Naive thymus-derived CD8-positive, alpha-beta T cell (primary cell): Measurements from ENCODE around the gene VPS35L. TPM values are rescaled to one million over a fixed set of nuclear protein-coding genes. Genes with fewer than 3 reads are reported as not detected.

Experiments
- ATAC-seq, 2 donors: fragments of 150-1000 bp; cut with Tn5 transposase in 1 of 2; sonication (Bioruptor Pico), chemical (Tn5 transposase) in 1 of 2; 1 replicate in 1 of 2; 2 replicates in 1 of 2; pipeline ENCODE4 v1.10.0; 2021; ENCODE audit warnings: mild to moderate bottlenecking in 2 of 2, moderate library complexity in 2 of 2
- POLR2A ChIA-PET: fragments of 350-600 bp; sonication (Branson Sonifier 250); formaldehyde crosslinking; loops from one replicate; lab custom pipeline; 2021; ENCODE audit warnings: antibody characterized with exemption; lab: Charles Lee
- DNase-seq, 10 donors: peaks; one replicate each; pipeline versions ENCODE4 v3.0.0 to v3.0.0-alpha.2; 2020 to 2022
- H3K27ac Mint-ChIP-seq, 10 donors: one replicate each; pipeline ENCODE4 v1.8.0; 2020 to 2022; ENCODE audit warnings: mild to moderate bottlenecking in 10 of 10, mixed read lengths in 10 of 10, moderate library complexity in 4 of 10, inconsistent platforms in 1 of 10
- H3K27me3 Mint-ChIP-seq, 5 donors: one replicate each; pipeline ENCODE4 v1.8.0; 2021 to 2022; ENCODE audit warnings: mixed read lengths in 5 of 5
- H3K36me3 Mint-ChIP-seq, 3 donors: one replicate each; pipeline ENCODE4 v1.8.0; 2020 to 2022; ENCODE audit warnings: mixed read lengths in 3 of 3, mild to moderate bottlenecking in 2 of 3, inconsistent platforms in 1 of 3
- H3K4me1 Mint-ChIP-seq, 4 donors: one replicate each; pipeline ENCODE4 v1.8.0; 2021 to 2022; ENCODE audit warnings: mixed read lengths in 4 of 4
- H3K4me3 Mint-ChIP-seq, 10 donors: one replicate each; pipeline ENCODE4 v1.8.0; 2020 to 2022; ENCODE audit warnings: mild to moderate bottlenecking in 10 of 10, mixed read lengths in 10 of 10, moderate library complexity in 6 of 10, inconsistent platforms in 1 of 10
- H3K9me3 Mint-ChIP-seq, 9 donors: one replicate each; pipeline ENCODE4 v1.8.0; 2020 to 2022; ENCODE audit warnings: mixed read lengths in 9 of 9, mild to moderate bottlenecking in 3 of 9, inconsistent platforms in 1 of 9, moderate library complexity in 1 of 9
- polyA plus RNA-seq, 3 donors: library from polyadenylated mRNA; unstranded; fragments of 300-500 nt; fragmentation: Illumina TruSeq; gene quantifications; one replicate each; pipeline ENCODE4 v1.2.3, GENCODE V29; 2021
- total RNA-seq, 8 experiments: library from RNA in 2 of 8; stranded (reverse) in 2 of 8; gene quantifications; one replicate each; pipeline ENCODE4 v1.2.3 and lab custom pipeline; 2021 to 2026

Gene VPS35L
- total and polyA plus RNA-seq, 5 experiments from 2014 or later: 41.6 to 53.7 (median 45.6) TPM

GRCh38 chr16:19522760-19523159 is 32.7 kb upstream of the VPS35L start:
- H3K27ac Mint-ChIP-seq: peak overlapping the region in 5 of 10 donors; percentile 89 to 97 (median 91)
- H3K9me3 Mint-ChIP-seq: no peaks in the 10 kb centered on the region
- H3K4me3 Mint-ChIP-seq: peak overlapping the region in 7 of 10 donors; percentile 96 to 100 (median 96)
- POLR2A ChIA-PET: interaction anchor here (2.7 kb wide), 1 partner anchor 32 kb away, joined by 33 read pairs; the partner anchor contains the start of gene VPS35L
- peaks cover 0 to 2% (median 0%) of the 10 kb centered on the region in 3 donors for H3K36me3 Mint-ChIP-seq
- DNase-seq (no peak), ATAC-seq (no peak)
- peaks cover 33 to 64% (median 57%) of the 10 kb centered on the region in 4 donors for H3K4me1 Mint-ChIP-seq
- H3K27me3 Mint-ChIP-seq: no peaks in the 10 kb centered on the region

GRCh38 chr16:19523184-19523558 is 32.3 kb upstream of the VPS35L start:
- no peaks in the 10 kb centered on the region for H3K9me3 Mint-ChIP-seq
- H3K27ac Mint-ChIP-seq: peak overlapping the region in 4 of 10 donors; percentile 33 to 97 (median 92)
- peak overlapping the region in 7 of 10 donors; percentile 26 to 98 (median 96) for H3K4me3 Mint-ChIP-seq
- peaks cover 0 to 4% (median 0%) of the 10 kb centered on the region in 3 donors for H3K36me3 Mint-ChIP-seq
- POLR2A ChIA-PET: interaction anchor here (1.2 to 2.7 kb wide), 2 partner anchors 17 to 31 kb away, joined by 3 to 33 read pairs; partner anchors contain the start of gene VPS35L
- DNase-seq (no peak), ATAC-seq (no peak)
- no peaks in the 10 kb centered on the region for H3K27me3 Mint-ChIP-seq
- peaks cover 33 to 63% (median 57%) of the 10 kb centered on the region in 4 donors for H3K4me1 Mint-ChIP-seq

- peaks cover 29 to 57% (median 51%) of the 10 kb centered on the region in 4 donors for H3K4me1 Mint-ChIP-seq
- ATAC-seq: peak; percentile 82 to 87
- no peaks in the 10 kb centered on the region for H3K9me3 Mint-ChIP-seq
These were observed 31.7 kb upstream of the VPS35L start, which contains the start of gene CCP110 for GRCh38 chr16:19523559-19524355. Gene CCP110, plus strand, starts transcription at chr16:19523942. Its CDS starts 3,940 bp downstream, at chr16:19527882.

GRCh38 chr16:19524356-19524615 is 31.2 kb upstream of the VPS35L start:
- peaks cover 0 to 11% (median 0%) of the 10 kb centered on the region in 3 donors for H3K36me3 Mint-ChIP-seq
- DNase-seq (peak in 1 of 10 donors; percentile 19), ATAC-seq (no peak)
- H3K4me3 Mint-ChIP-seq: peak overlapping the region; percentile 91 to 100 (median 96)
- peak overlapping the region in 9 of 10 donors; percentile 42 to 97 (median 87) for H3K27ac Mint-ChIP-seq
- H3K27me3 Mint-ChIP-seq: no peaks in the 10 kb centered on the region
- H3K4me1 Mint-ChIP-seq: peaks cover 30 to 56% (median 48%) of the 10 kb centered on the region in 4 donors
- POLR2A ChIA-PET: interaction anchor here (1.0 to 2.7 kb wide), 9 partner anchors 9 to 457 kb away, joined by 3 to 33 read pairs (median 4); partner anchors contain the start of genes COQ7 and VPS35L
- no peaks in the 10 kb centered on the region for H3K9me3 Mint-ChIP-seq

More at GRCh38 chr16:19523559-19524355, 31.7 kb upstream of the VPS35L start, which contains the start of gene CCP110:
- peak; percentile 86 to 96 (median 92) for DNase-seq
- POLR2A ChIA-PET: interaction anchor here (0.5 to 2.7 kb wide), 11 partner anchors 9 to 1390 kb away, joined by 3 to 33 read pairs (median 4); partner anchors contain the start of genes COQ7 and VPS35L
- Mint-ChIP-seq H3K36me3 (peaks cover 0 to 8% (median 0%) of the 10 kb centered on the region in 3 donors), H3K4me3 (peak within 1 kb of the TSS; percentile 93 to 100 (median 96)), H3K27ac (peak within 1 kb of the TSS; percentile 89 to 97 (median 94)), H3K27me3 (no peaks in the 10 kb centered on the region)

- Mint-ChIP-seq H3K36me3 (peaks cover 0 to 13% (median 0%) of the 10 kb centered on the region in 3 donors), H3K9me3 (no peaks in the 10 kb centered on the region), H3K4me1 (peaks cover 30 to 52% (median 46%) of the 10 kb centered on the region in 4 donors), H3K4me3 (peak overlapping the region; percentile 91 to 100 (median 96)), H3K27ac (peak overlapping the region in 9 of 10 donors; percentile 42 to 97 (median 87)), H3K27me3 (no peaks in the 10 kb centered on the region)
- ATAC-seq (no peak), DNase-seq (peak in 3 of 10 donors; percentile 4 to 9 (median 6))
- POLR2A ChIA-PET: interaction anchor here (1.0 to 2.7 kb wide), 8 partner anchors 9 to 458 kb away, joined by 3 to 33 read pairs (median 4); partner anchors contain the start of genes COQ7 and VPS35L
These were observed 30.7 kb upstream of the VPS35L start for GRCh38 chr16:19524616-19525384.

- Mint-ChIP-seq H3K27ac (peak overlapping the region in 3 of 10 donors; percentile 1 to 87 (median 42)), H3K4me3 (peak overlapping the region; percentile 91 to 100 (median 96)), H3K9me3 (no peaks in the 10 kb centered on the region), H3K27me3 (no peaks in the 10 kb centered on the region), H3K4me1 (peaks cover 30 to 47% (median 42%) of the 10 kb centered on the region in 4 donors), H3K36me3 (peaks cover 0 to 15% (median 0%) of the 10 kb centered on the region in 3 donors)
- ATAC-seq (no peak), DNase-seq (no peak)
- POLR2A ChIA-PET: interaction anchor here (1.4 to 2.7 kb wide), 2 partner anchors 11 to 29 kb away, joined by 4 to 33 read pairs; partner anchors contain the start of gene VPS35L
These were observed 30.1 kb upstream of the VPS35L start for GRCh38 chr16:19525385-19525723.

GRCh38 chr16:19527161-19527560 is 28.3 kb upstream of the VPS35L start:
- POLR2A ChIA-PET: no interaction called here
- H3K36me3 Mint-ChIP-seq: peaks cover 0 to 17% (median 0%) of the 10 kb centered on the region in 3 donors
- peaks cover 19 to 30% (median 26%) of the 10 kb centered on the region in 4 donors for H3K4me1 Mint-ChIP-seq
- ATAC-seq (no peak), DNase-seq (no peak)
- H3K9me3 Mint-ChIP-seq: no peaks in the 10 kb centered on the region
- H3K27ac Mint-ChIP-seq: no peak overlapping the region
- H3K27me3 Mint-ChIP-seq: no peaks in the 10 kb centered on the region
- no peak overlapping the region for H3K4me3 Mint-ChIP-seq

GRCh38 chr16:19528666-19529065 is 26.8 kb upstream of the VPS35L start:
- ATAC-seq (no peak), DNase-seq (no peak)
- peaks cover 0 to 32% (median 7%) of the 10 kb centered on the region in 3 donors for H3K36me3 Mint-ChIP-seq
- H3K27ac Mint-ChIP-seq: no peak overlapping the region
- no peaks in the 10 kb centered on the region for H3K27me3 Mint-ChIP-seq
- no peak overlapping the region for H3K4me3 Mint-ChIP-seq
- H3K4me1 Mint-ChIP-seq: peaks cover 14 to 21% (median 18%) of the 10 kb centered on the region in 4 donors
- POLR2A ChIA-PET: interaction anchor here (1.5 kb wide), 1 partner anchor 27 kb away, joined by 4 read pairs; the partner anchor contains the start of gene VPS35L
- H3K9me3 Mint-ChIP-seq: no peaks in the 10 kb centered on the region

GRCh38 chr16:19532601-19533000 is 22.9 kb upstream of the VPS35L start:
- H3K9me3 Mint-ChIP-seq: no peaks in the 10 kb centered on the region
- H3K36me3 Mint-ChIP-seq: peaks cover 0 to 62% (median 16%) of the 10 kb centered on the region in 3 donors
- H3K4me1 Mint-ChIP-seq: peaks cover 0 to 2% (median 0%) of the 10 kb centered on the region in 4 donors
- no peak overlapping the region for H3K27ac Mint-ChIP-seq
- ATAC-seq (no peak), DNase-seq (no peak)
- no peaks in the 10 kb centered on the region for H3K27me3 Mint-ChIP-seq
- H3K4me3 Mint-ChIP-seq: no peak overlapping the region
- POLR2A ChIA-PET: no interaction called here

GRCh38 chr16:19540241-19540970 is 15.1 kb upstream of the VPS35L start:
- no peak overlapping the region for H3K27ac Mint-ChIP-seq
- H3K36me3 Mint-ChIP-seq: peaks cover 7 to 72% (median 40%) of the 10 kb centered on the region in 3 donors
- H3K9me3 Mint-ChIP-seq: peaks cover 0 to 2% (median 0%) of the 10 kb centered on the region in 9 donors
- no peak overlapping the region for H3K4me3 Mint-ChIP-seq
- DNase-seq (no peak), ATAC-seq (no peak)
- no peaks in the 10 kb centered on the region for H3K4me1 Mint-ChIP-seq
- no peaks in the 10 kb centered on the region for H3K27me3 Mint-ChIP-seq
- POLR2A ChIA-PET: interaction anchor here (1.3 kb wide), 1 partner anchor 17 kb away, joined by 3 read pairs; the partner anchor contains the start of gene CCP110

GRCh38 chr16:19542138-19542821 is 13.2 kb upstream of the VPS35L start:
- Mint-ChIP-seq H3K27ac (peak overlapping the region in 1 of 10 donors; percentile 41), H3K4me1 (no peaks in the 10 kb centered on the region), H3K9me3 (peaks cover 0 to 2% (median 0%) of the 10 kb centered on the region in 9 donors), H3K4me3 (no peak overlapping the region), H3K27me3 (no peaks in the 10 kb centered on the region), H3K36me3 (peaks cover 7 to 62% (median 35%) of the 10 kb centered on the region in 3 donors)
- DNase-seq: no peak
- ATAC-seq: no peak
- POLR2A ChIA-PET: no interaction called here
